Activated naive CD4-positive, alpha-beta T cell treated with anti-CD3 and anti-CD28 coated beads, Interleukin-2, amount 10 ng/mL, durations not matched to agents 7 days and 5 days (primary cell): Measurements from ENCODE around the gene PTPRR.

Experiments
- CTCF ChIA-PET: fragments of 350-600 bp; sonication (Branson Sonifier 250); formaldehyde crosslinking; loops from one replicate; lab custom pipeline; 2021; ENCODE audit warnings: antibody characterized with exemption; lab: Charles Lee
- DNase-seq: peaks from one replicate; pipeline ENCODE4 v3.0.0-alpha.2; 2020
- H3K27ac Mint-ChIP-seq: one replicate; pipeline ENCODE4 v1.8.0; 2021; ENCODE audit warnings: mild to moderate bottlenecking, moderate library complexity, mixed read lengths
- H3K27me3 Mint-ChIP-seq: one replicate; pipeline ENCODE4 v1.8.0; 2021; ENCODE audit warnings: mild to moderate bottlenecking, mixed read lengths
- H3K36me3 Mint-ChIP-seq: one replicate; pipeline ENCODE4 v1.8.0; 2021; ENCODE audit warnings: mixed read lengths
- H3K4me1 Mint-ChIP-seq: one replicate; pipeline ENCODE4 v1.8.0; 2021; ENCODE audit warnings: mixed read lengths
- H3K4me3 Mint-ChIP-seq: one replicate; pipeline ENCODE4 v1.8.0; 2021; ENCODE audit warnings: mild to moderate bottlenecking, moderate library complexity, mixed read lengths
- H3K9me3 Mint-ChIP-seq: one replicate; pipeline ENCODE4 v1.8.0; 2021; ENCODE audit warnings: mixed read lengths

Gene PTPRR, protein sequence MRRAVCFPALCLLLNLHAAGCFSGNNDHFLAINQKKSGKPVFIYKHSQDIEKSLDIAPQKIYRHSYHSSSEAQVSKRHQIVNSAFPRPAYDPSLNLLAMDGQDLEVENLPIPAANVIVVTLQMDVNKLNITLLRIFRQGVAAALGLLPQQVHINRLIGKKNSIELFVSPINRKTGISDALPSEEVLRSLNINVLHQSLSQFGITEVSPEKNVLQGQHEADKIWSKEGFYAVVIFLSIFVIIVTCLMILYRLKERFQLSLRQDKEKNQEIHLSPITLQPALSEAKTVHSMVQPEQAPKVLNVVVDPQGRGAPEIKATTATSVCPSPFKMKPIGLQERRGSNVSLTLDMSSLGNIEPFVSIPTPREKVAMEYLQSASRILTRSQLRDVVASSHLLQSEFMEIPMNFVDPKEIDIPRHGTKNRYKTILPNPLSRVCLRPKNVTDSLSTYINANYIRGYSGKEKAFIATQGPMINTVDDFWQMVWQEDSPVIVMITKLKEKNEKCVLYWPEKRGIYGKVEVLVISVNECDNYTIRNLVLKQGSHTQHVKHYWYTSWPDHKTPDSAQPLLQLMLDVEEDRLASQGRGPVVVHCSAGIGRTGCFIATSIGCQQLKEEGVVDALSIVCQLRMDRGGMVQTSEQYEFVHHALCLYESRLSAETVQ

DNA sequence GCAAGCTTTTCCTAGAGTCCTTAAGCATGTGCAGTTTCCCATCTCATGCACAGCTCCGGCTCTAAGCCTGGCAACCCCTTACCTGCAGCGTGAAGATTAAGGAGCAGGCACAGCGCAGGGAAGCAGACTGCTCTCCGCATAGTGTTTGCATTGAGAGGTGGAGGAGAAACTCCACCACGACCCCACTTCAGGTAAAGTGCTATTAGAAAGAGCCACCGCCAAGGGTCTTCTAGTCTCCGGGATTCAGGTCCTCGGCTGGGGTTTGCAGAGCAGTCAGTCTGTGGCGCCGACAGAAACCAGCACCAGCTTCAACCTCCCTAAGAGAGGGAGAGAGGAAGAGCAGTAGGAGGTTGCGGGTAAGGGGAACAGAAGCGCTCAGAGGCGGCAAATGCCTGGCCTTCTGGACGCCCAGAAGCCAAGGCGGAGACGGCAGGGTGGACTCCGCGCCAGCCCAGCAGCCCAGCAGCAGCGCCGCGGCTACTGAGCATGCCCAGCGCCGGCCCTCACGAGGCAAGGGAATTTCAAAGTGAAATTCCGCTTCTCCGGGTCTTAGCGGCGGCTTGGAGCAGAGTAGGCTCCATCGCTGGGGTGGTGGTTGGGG lies at the start of gene PTPRR:
PTPRR (minus strand) TSS at position 488 of the 601 bp plus-strand sequence; CDS start at position 140, 348 bp downstream.
- H3K27me3 Mint-ChIP-seq, result peaks cover 12% of the 10 kb centered on the region
- CTCF ChIA-PET, result no interaction called here
- H3K27ac Mint-ChIP-seq, result no peak within 1 kb of the TSS
- no peaks in the 10 kb centered on the region for H3K4me1 Mint-ChIP-seq
- no peak for DNase-seq
- H3K4me3 Mint-ChIP-seq, result no peak within 1 kb of the TSS
- H3K36me3 Mint-ChIP-seq, result no peaks in the 10 kb centered on the region
- H3K9me3 Mint-ChIP-seq, result no peaks in the 10 kb centered on the region

DNA sequence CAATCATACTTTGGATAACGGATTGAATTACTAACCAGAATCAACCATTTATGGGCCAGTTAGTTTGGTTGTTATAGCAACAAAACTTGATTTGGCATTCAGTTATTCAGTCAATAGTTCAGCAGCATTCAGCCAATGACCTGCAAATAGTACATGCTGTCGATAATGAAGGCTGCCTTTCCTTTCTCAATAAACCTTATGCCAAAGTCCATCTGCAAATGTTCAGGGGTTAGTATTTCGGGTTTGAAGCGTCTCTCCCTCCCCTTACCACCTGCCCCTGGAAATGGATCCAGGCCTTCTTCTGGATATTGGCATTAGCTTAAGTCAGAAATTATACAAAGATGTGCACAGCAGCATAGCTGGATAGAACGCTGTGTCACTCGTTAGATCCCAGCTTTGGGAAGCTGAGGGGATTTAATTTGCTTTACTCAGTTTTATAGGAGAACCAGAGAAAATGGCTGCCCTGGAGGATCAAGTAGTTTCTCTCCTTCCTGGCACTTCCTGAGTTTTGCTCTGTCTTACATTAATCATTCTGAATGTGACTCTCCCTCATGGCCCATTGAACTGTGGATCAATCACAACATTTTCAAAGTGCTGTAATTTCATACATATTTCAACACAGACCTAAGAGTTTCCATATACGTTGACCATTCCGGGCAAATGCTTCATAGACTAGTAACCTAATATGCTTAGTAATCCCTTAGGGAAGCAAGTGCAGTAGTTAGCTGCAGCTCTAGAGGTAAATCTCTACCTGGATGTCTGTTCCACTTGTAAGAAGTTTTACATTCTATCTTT lies 46.7 kb upstream of the PTPRR start:
- no peak overlapping the region for H3K4me3 Mint-ChIP-seq

DNA sequence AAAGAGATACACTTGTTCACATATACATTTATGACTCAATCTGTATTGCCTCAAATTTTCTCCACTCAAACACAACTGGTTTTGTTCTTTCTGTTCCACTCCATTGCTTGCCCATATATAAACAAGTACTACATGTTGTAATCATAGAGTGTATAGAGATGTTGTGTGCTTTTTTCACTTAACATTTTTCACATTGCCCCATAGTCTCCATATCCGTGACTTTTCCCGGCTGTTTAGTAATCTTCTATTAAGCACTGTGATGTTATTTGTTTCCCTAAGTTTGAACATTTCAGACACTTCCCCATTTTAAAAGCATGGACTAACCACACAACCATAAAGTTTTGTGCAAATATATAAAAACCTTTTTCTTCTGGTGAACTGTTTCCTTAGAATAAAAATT lies 45.5 kb upstream of the PTPRR start:
- Mint-ChIP-seq H3K4me1 (no peaks in the 10 kb centered on the region), H3K4me3 (no peak overlapping the region), H3K27ac (no peak overlapping the region), H3K9me3 (no peaks in the 10 kb centered on the region), H3K36me3 (no peaks in the 10 kb centered on the region), H3K27me3 (no peaks in the 10 kb centered on the region)
- DNase-seq, result no peak
- CTCF ChIA-PET, result no interaction called here

More for the DNA sequence above, 46.7 kb upstream of the PTPRR start:
- Mint-ChIP-seq H3K36me3 (no peaks in the 10 kb centered on the region), H3K4me1 (no peaks in the 10 kb centered on the region), H3K27me3 (no peaks in the 10 kb centered on the region), H3K27ac (no peak overlapping the region), H3K9me3 (no peaks in the 10 kb centered on the region)
- CTCF ChIA-PET, result no interaction called here
- DNase-seq, result no peak

DNA sequence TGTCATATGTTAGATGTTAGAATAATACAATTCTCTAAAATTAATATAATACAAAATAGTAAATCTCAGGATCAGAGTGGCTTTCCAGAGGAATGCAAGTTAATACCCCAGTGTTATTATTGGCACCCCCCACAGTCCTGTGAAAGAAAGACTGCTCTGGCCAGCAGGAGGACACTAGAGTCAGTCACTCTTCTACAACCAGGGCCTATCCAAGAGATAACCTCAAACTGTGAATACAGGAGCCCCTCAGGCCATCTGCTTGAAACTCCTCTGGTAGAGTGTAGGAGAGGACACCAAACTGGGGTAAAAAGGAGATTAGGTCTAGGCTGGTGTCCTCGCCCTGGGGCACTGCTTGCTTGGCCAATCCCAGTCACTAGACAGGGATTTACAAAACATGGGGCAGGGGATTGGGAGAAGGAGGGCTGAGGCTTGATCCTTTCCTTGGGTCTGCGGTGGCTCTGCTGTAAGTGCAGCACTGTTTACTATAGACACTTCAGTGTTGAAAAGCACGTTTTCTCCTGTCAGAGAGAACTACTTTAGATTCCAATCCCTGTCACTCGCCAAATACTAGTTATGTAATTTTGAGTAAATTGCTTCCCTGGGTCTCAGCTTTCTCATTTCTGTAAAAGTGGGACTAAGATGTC lies 44.5 kb upstream of the PTPRR start:
- Mint-ChIP-seq H3K27me3 (no peaks in the 10 kb centered on the region), H3K9me3 (no peaks in the 10 kb centered on the region), H3K4me1 (no peaks in the 10 kb centered on the region), H3K27ac (no peak overlapping the region), H3K36me3 (no peaks in the 10 kb centered on the region), H3K4me3 (no peak overlapping the region)
- no peak for DNase-seq
- CTCF ChIA-PET, result no interaction called here

DNA sequence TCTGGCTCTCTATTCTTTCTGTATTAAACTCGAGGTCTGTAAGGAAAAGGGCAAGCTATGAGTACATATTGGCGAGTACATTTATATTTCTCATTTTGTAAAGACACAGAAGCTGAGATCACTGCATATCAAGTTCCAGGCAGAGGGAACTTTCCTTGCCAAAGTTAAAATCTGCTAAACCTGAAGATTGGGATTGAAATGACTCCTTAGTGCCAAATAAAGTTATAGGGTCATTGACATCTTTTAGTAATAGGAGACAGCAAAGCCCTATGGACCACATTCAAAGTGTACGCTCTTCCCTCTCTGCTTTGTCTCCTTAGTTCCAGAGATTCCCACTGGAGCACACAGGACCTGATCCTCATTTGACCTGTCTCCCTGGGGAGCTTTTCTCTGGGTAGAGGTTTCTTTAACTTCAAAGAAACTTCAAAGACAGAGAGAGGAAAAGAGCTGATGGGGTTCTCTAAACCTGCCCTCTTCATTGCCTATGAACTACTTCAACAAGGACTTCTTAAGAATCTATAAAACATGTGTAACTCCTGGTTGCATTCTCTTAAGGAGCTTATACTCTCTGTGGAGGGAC lies 42.6 kb upstream of the PTPRR start:
- DNase-seq, result no peak
- Mint-ChIP-seq H3K4me1 (no peaks in the 10 kb centered on the region), H3K36me3 (no peaks in the 10 kb centered on the region), H3K27ac (no peak overlapping the region), H3K27me3 (no peaks in the 10 kb centered on the region), H3K9me3 (no peaks in the 10 kb centered on the region), H3K4me3 (no peak overlapping the region)
- CTCF ChIA-PET, result no interaction called here

DNA sequence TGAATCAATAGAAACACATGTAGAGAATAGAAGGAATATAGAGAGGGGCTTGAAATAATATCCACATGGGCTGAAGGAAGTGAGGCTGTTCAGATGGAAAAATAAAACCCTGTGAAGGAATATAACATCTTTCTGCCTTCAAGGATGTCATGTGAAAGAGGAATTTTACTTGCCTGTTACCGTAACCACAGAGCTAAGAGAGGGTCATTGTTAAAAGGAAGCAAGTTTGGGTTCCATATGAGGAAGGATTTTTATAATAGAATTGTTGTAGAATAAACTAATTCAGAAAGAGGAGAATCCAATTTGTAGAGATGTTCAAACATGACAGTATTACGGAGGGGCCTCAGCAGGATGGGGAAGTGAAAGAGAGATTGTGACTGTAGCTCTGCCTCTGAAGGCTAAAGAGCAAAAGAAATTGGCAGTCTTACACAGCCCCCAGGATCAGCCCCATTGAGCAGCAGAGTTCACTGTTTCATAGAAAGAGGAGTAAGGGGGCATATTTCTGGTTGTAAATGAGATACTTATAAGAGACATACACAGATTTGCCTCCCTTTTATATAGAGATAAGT lies 41.8 kb upstream of the PTPRR start:
- CTCF ChIA-PET, result no interaction called here
- Mint-ChIP-seq H3K36me3 (no peaks in the 10 kb centered on the region), H3K27me3 (no peaks in the 10 kb centered on the region), H3K4me3 (no peak overlapping the region), H3K9me3 (no peaks in the 10 kb centered on the region), H3K27ac (no peak overlapping the region), H3K4me1 (no peaks in the 10 kb centered on the region)
- DNase-seq, result no peak

DNA sequence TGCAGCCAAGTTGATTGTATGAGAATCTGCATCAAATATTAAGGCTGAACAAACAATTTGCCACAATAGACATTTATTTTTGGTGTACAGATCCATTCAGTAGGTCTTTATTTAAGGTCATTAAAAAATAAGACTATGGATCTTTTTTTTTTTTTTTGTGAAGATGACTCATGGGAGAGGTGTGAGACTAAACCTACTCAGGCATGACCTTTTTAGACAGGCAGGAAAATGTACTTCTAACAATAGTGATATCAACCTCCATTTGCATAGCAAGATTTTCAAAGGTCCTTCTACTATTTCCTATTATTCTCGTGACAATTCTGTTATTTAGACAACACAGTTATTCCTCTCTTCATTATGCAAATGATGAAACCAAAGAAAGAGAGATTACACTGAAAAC lies 39.9 kb upstream of the PTPRR start:
- Mint-ChIP-seq H3K27ac (no peak overlapping the region), H3K36me3 (no peaks in the 10 kb centered on the region), H3K27me3 (no peaks in the 10 kb centered on the region), H3K4me1 (no peaks in the 10 kb centered on the region), H3K9me3 (no peaks in the 10 kb centered on the region), H3K4me3 (no peak overlapping the region)
- DNase-seq, result no peak
- CTCF ChIA-PET, result no interaction called here

DNA sequence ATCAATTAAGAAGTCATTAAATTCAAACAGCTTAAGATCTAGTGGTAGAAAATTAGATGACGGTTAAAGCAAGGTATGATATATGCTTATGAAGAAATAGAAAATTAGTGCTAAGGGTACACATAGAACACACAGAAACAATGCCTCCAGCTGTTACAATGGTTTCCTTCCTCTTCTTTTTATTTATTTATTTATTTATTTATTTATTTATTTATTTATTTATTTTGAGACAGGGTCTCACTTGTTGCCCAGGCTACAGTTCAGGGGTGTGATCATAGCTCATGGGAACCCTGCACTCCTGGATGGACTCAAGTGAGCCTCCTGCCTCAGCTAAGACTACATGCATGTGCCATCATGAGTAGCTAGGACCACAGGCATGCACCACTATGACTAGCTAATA lies 34.9 kb upstream of the PTPRR start:
- Mint-ChIP-seq H3K9me3 (no peaks in the 10 kb centered on the region), H3K4me3 (no peak overlapping the region), H3K36me3 (no peaks in the 10 kb centered on the region), H3K27me3 (no peaks in the 10 kb centered on the region), H3K27ac (no peak overlapping the region), H3K4me1 (no peaks in the 10 kb centered on the region)
- CTCF ChIA-PET, result no interaction called here
- DNase-seq, result no peak

DNA sequence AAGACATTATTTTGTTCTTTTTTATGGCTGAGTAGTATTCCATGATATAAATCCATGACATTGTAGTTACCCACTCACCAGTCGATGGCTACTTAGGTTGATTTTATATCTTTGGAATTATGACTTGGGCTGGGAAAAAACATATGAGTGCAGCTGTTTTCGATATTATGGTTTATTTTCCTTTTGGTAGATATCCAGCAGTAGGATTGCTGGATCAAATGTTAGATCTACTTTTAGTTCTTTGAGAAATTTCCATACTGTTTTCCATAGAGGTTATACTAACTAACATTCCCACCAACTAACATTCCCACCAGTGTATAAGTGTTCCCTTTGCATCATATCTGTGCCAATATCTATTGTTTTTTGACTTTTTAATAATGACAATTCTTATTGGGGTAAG lies 29.9 kb upstream of the PTPRR start:
- no peaks in the 10 kb centered on the region for H3K4me1 Mint-ChIP-seq
- H3K27ac Mint-ChIP-seq, result no peak overlapping the region
- no peak overlapping the region for H3K4me3 Mint-ChIP-seq
- DNase-seq, result no peak
- no peaks in the 10 kb centered on the region for H3K27me3 Mint-ChIP-seq
- H3K9me3 Mint-ChIP-seq, result peaks cover 7% of the 10 kb centered on the region
- CTCF ChIA-PET, result no interaction called here
- no peaks in the 10 kb centered on the region for H3K36me3 Mint-ChIP-seq

DNA sequence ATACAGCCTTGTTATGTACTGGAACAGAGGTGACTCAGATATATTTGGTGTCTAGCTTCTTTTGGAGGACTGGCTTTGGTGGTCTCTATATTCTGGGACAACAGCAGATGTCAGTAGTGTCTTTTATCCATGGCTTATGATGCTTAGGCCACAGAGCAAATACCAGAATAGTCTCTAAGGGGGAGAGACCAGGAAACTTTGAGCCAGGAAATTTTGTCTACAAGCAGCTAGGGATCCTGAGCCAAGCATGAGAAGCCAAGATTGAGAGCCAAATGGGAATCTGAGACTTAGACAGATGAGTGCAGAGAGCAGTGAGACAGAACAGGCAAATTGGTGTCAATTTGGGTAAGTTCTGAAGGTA lies 28.4 kb upstream of the PTPRR start:
- no peak for DNase-seq
- Mint-ChIP-seq H3K4me1 (no peaks in the 10 kb centered on the region), H3K27ac (no peak overlapping the region), H3K36me3 (no peaks in the 10 kb centered on the region), H3K27me3 (no peaks in the 10 kb centered on the region), H3K9me3 (peaks cover 9% of the 10 kb centered on the region), H3K4me3 (no peak overlapping the region)
- CTCF ChIA-PET, result no interaction called here

DNA sequence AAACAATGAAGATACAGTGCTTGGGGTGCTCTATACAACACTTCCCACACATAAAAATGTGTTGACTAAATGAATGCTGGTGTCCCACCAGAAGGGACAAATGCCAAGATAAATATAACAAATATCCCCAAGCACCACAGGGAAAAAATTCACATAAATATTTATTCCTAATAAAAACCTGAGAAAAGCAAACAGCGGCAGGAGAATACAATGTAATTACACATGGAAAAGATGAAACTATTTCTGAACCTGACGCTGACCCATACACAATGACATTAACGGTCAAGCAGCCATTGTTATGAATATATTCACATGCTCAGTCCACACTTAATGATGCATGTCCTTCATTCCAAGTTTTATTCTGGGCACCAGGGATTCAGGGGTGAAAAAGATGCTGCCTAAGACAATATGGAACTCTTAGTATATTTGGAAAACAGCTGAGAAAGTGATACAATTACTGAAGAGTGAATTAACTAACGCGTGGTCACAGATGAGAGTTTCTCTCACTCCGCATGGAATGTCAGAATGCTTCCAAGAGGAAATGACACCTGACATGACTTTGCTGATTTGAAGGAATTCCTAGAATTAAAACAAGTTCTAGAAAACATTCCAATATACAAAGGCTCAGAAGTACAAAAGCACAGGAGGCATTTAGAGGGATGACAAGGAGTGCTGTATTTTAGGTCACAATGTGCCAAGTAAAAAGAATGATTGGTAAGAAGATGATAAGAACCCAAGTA lies 27.9 kb upstream of the PTPRR start:
- CTCF ChIA-PET, result no interaction called here
- H3K9me3 Mint-ChIP-seq, result peaks cover 11% of the 10 kb centered on the region
- H3K36me3 Mint-ChIP-seq, result no peaks in the 10 kb centered on the region
- H3K4me3 Mint-ChIP-seq, result no peak overlapping the region
- H3K27ac Mint-ChIP-seq, result no peak overlapping the region
- no peaks in the 10 kb centered on the region for H3K27me3 Mint-ChIP-seq
- no peaks in the 10 kb centered on the region for H3K4me1 Mint-ChIP-seq
- no peak for DNase-seq

DNA sequence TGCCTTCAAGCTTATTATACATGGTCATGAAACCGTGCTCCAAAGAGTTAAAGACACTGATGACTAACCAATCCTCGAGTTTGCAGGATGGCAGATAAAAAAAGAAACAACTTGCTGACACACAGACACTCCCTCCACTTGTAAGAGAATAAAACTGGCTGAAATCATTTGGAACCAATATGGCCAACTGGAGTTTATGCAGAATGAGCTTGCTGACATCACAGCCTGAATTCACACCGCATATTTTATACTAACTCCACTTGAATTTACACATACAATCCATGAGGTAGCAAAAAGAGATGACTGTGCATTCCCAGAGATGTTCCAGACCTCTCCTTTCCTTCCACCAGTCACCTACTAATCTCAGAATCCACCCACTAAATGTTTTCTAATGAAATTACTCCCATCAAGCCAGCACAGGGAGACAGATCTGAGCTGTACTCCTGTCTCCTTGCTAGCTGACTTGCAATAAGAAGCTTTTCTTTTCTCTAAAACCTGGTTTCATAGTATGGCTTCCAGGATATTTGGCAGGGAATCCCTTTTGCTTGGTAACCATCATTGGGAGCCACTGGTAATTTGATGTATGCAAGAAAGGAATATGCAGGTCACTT lies 15.8 kb upstream of the PTPRR start:
- Mint-ChIP-seq H3K4me1 (no peaks in the 10 kb centered on the region), H3K27me3 (no peaks in the 10 kb centered on the region), H3K9me3 (no peaks in the 10 kb centered on the region), H3K27ac (no peak overlapping the region), H3K36me3 (no peaks in the 10 kb centered on the region), H3K4me3 (no peak overlapping the region)
- no peak for DNase-seq
- CTCF ChIA-PET, result no interaction called here

DNA sequence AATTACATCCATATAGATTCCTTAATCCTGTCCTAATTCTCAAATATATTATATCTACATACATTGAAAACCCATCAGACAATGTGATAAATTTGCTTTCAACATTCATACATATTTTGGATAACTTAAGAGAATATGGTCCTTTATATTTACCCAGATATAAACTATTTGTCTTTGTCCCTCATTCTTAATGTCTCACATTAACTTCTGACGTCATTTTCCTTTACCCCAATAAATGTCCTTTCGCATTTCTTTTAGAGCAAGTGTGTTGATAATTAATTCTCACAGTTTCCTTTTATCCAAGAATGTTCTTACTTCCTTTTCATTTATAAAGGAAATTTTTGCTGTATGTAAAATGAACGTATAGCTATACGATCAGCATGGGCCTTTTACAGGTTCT lies 12.6 kb upstream of the PTPRR start:
- CTCF ChIA-PET, result no interaction called here
- H3K4me1 Mint-ChIP-seq, result no peaks in the 10 kb centered on the region
- H3K27me3 Mint-ChIP-seq, result no peaks in the 10 kb centered on the region
- no peaks in the 10 kb centered on the region for H3K9me3 Mint-ChIP-seq
- no peak overlapping the region for H3K27ac Mint-ChIP-seq
- no peak for DNase-seq
- H3K4me3 Mint-ChIP-seq, result no peak overlapping the region
- H3K36me3 Mint-ChIP-seq, result no peaks in the 10 kb centered on the region
